Type B pancreatic cell (in vitro differentiated cells): ENCODE results near the gene ATXN7L2. TPM values are rescaled to one million over a fixed set of nuclear protein-coding genes. Genes with fewer than 3 reads are reported as not detected.

ENCODE experiments used
- DNase-seq: peaks from one replicate; pipeline ENCODE4 v3.0.0; 2021; ENCODE audit warnings: mixed read lengths; ENCODE audit not compliant: unreplicated experiment; ENCODE audit errors: extremely low spot score
- H3K27ac Mint-ChIP-seq: 2 replicates; pipeline ENCODE4 v1.8.0; 2021; ENCODE audit warnings: mild to moderate bottlenecking, mixed read lengths
- H3K27me3 Mint-ChIP-seq: 2 replicates; pipeline ENCODE4 v1.8.0; 2021; ENCODE audit warnings: mixed read lengths
- H3K36me3 Mint-ChIP-seq: 2 replicates; pipeline ENCODE4 v1.8.0; 2021; ENCODE audit warnings: mixed read lengths
- H3K4me1 Mint-ChIP-seq: one replicate; pipeline ENCODE4 v1.8.0; 2021; ENCODE audit warnings: mixed read lengths; ENCODE audit not compliant: unreplicated experiment
- H3K4me3 Mint-ChIP-seq: 2 replicates; pipeline ENCODE4 v1.8.0; 2021; ENCODE audit warnings: mild to moderate bottlenecking, mixed read lengths
- H3K9me3 Mint-ChIP-seq: 2 replicates; pipeline ENCODE4 v1.8.0; 2021; ENCODE audit warnings: mixed read lengths
- CTCF ChIP-seq: fragments of 200-600 bp; sonication (generic); conservative IDR thresholded peaks from 2 replicates; pipeline ENCODE4 v1.5.0; 2021; ENCODE audit warnings: antibody characterized with exemption, mild to moderate bottlenecking
- total RNA-seq: library from RNA; stranded (reverse); gene quantifications from 2 replicates; pipeline ENCODE4 v1.2.1, GENCODE V29; 2021; ENCODE audit warnings: low replicate concordance

Gene ATXN7L2
- total RNA-seq, 1 donor from 2014 or later = 12.0 TPM

GRCh38 chr1:109499081-109499480, 15.4 kb downstream of the ATXN7L2 start:
- H3K27ac Mint-ChIP-seq = peak overlapping the region; percentile 71
- peaks cover 36% of the 10 kb centered on the region for H3K4me1 Mint-ChIP-seq

GRCh38 chr1:109499661-109500536, 16.2 kb downstream of the ATXN7L2 start:
- H3K27me3 Mint-ChIP-seq = no peaks in the 10 kb centered on the region
- no peaks in the 10 kb centered on the region for H3K9me3 Mint-ChIP-seq
- DNase-seq = no peak
- peak overlapping the region; percentile 58 for H3K4me3 Mint-ChIP-seq
- peak overlapping the region; percentile 71 for H3K27ac Mint-ChIP-seq
- peaks cover 36% of the 10 kb centered on the region for H3K4me1 Mint-ChIP-seq
- H3K36me3 Mint-ChIP-seq = no peaks in the 10 kb centered on the region
- peak; percentile 53 for TF ChIP-seq CTCF

More at GRCh38 chr1:109499081-109499480, 15.4 kb downstream of the ATXN7L2 start:
- no peaks in the 10 kb centered on the region for H3K9me3 Mint-ChIP-seq
- no peaks in the 10 kb centered on the region for H3K36me3 Mint-ChIP-seq
- no peak for TF ChIP-seq CTCF
- no peak for DNase-seq
- no peaks in the 10 kb centered on the region for H3K27me3 Mint-ChIP-seq
- peak overlapping the region; percentile 31 for H3K4me3 Mint-ChIP-seq

GRCh38 chr1:109500941-109501381, 17.3 kb downstream of the ATXN7L2 start:
- H3K9me3 Mint-ChIP-seq = no peaks in the 10 kb centered on the region
- H3K27ac Mint-ChIP-seq = peak overlapping the region; percentile 21
- H3K27me3 Mint-ChIP-seq = no peaks in the 10 kb centered on the region
- no peak overlapping the region for H3K4me3 Mint-ChIP-seq
- no peak for DNase-seq
- TF ChIP-seq CTCF = no peak
- peaks cover 31% of the 10 kb centered on the region for H3K4me1 Mint-ChIP-seq
- H3K36me3 Mint-ChIP-seq = no peaks in the 10 kb centered on the region

GRCh38 chr1:109501644-109502363, 18.1 kb downstream of the ATXN7L2 start:
- Mint-ChIP-seq H3K9me3 (no peaks in the 10 kb centered on the region), H3K4me1 (peaks cover 31% of the 10 kb centered on the region), H3K4me3 (no peak overlapping the region), H3K27me3 (no peaks in the 10 kb centered on the region), H3K36me3 (no peaks in the 10 kb centered on the region), H3K27ac (no peak overlapping the region)
- TF ChIP-seq CTCF = no peak
- no peak for DNase-seq

GRCh38 chr1:109502364-109502851, 18.7 kb downstream of the ATXN7L2 start:
- Mint-ChIP-seq H3K27me3 (no peaks in the 10 kb centered on the region), H3K27ac (peak overlapping the region; percentile 77), H3K4me1 (peaks cover 31% of the 10 kb centered on the region), H3K36me3 (no peaks in the 10 kb centered on the region), H3K4me3 (no peak overlapping the region), H3K9me3 (no peaks in the 10 kb centered on the region)
- DNase-seq = no peak
- TF ChIP-seq CTCF = no peak
